ENCODE results near the gene PTPRS.

- no peak for TF ChIP-seq NCOA4 (IDR thresholded peaks at IDR 0.05; ENCODE audit: partially characterized antibody)
- TF ChIP-seq RNF2 (IDR thresholded peaks at IDR 0.05): no peak
- TF ChIP-seq CBX3 (IDR thresholded peaks at IDR 0.05; ENCODE audit: borderline replicate concordance in 1 of 2, low read length in 2 of 2): no peak
- TF ChIP-seq TEAD4 (IDR thresholded peaks at IDR 0.05; ENCODE audit: low read length): no peak
- no peak for TF ChIP-seq TEAD4 (CRISPR knock-in tag; IDR thresholded peaks at IDR 0.05; ENCODE audit: borderline replicate concordance)
- TF ChIP-seq CTCF (IDR thresholded peaks at IDR 0.05 in 2 of 3, conservative IDR thresholded peaks at IDR 0.05 in 1 of 3; ENCODE audit: insufficient read depth in 2 of 3, low read depth in 1 of 3, low read length in 3 of 3): no peak
- no peak for TF ChIP-seq HNRNPLL (IDR thresholded peaks at IDR 0.05; ENCODE audit: low read depth, low read length, poor library complexity, severe bottlenecking)
- no peak for TF ChIP-seq POLR2AphosphoS5 (IDR thresholded peaks at IDR 0.05; ENCODE audit: control insufficient read depth, insufficient read depth, low read depth, low read length)
- TF ChIP-seq XRCC3 (IDR thresholded peaks at IDR 0.05): no peak
Observed at GRCh38 chr19:5380215-5380919, 39.8 kb upstream of the PTPRS start.

Measured in K562 (cell line).